22Rv1 (cell line): ENCODE results near the gene HRAS.

Experiments used
- CTCF ChIP-seq: fragments of 450-650 bp; IDR thresholded peaks from 2 replicates; pipeline ENCODE4 v1.5.1; 2017; ENCODE audit warnings: mild to moderate bottlenecking
- ZFX ChIP-seq: fragments of 450-650 bp; IDR thresholded peaks from 2 replicates; pipeline ENCODE4 v1.6.1; 2017; ENCODE audit warnings: antibody characterized with exemption, borderline replicate concordance

GRCh38 chr11:532986-533585, 2.3 kb downstream of the HRAS start:
- no peak for TF ChIP-seq CTCF
- no peak for TF ChIP-seq ZFX
